Ovary (tissue), 3 donors: ENCODE results near the gene ATRN.

Source experiments
- POLR2A ChIP-seq: fragments of 450-650 bp; IDR thresholded peaks from one replicate; pipeline ENCODE4 v1.6.1; 2017; ENCODE audit warnings: antibody characterized with exemption, mild to moderate bottlenecking, moderate library complexity
- TF ChIP-seq, protein P1 (sequence below), 3 donors: fragments of 450-650 bp in 2 of 3; fragments of 200-600 bp in 1 of 3; IDR thresholded peaks; one replicate each; pipeline versions ENCODE4 v1.5.1 to v1.8.0; 2016 to 2022; ENCODE audit warnings: antibody characterized with exemption in 3 of 3, mild to moderate bottlenecking in 1 of 3
- donor health status: DM: no; HTN: no; CAD: no.

DNA sequence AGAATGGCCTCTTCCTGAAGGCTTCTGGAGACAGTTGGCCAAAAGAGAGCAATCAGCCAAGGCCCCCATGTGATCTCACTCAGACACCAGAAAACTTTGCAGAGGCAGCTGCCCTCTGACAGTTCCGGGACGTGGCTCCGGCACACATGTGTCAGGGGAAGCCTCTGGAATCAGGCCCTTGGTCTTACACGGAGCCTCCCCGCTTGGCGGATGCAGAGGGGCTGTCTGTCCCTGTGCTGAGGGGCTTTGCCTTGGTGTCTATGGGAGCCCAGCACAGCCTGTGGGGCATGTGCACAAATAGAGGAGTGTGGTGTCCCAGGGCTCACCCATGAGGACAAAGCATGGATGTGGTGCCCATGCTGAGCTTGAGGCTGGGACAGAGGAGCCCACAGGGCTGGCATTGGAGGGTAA lies 227.8 kb downstream of the ATRN start:
- TF ChIP-seq, protein P1, sequence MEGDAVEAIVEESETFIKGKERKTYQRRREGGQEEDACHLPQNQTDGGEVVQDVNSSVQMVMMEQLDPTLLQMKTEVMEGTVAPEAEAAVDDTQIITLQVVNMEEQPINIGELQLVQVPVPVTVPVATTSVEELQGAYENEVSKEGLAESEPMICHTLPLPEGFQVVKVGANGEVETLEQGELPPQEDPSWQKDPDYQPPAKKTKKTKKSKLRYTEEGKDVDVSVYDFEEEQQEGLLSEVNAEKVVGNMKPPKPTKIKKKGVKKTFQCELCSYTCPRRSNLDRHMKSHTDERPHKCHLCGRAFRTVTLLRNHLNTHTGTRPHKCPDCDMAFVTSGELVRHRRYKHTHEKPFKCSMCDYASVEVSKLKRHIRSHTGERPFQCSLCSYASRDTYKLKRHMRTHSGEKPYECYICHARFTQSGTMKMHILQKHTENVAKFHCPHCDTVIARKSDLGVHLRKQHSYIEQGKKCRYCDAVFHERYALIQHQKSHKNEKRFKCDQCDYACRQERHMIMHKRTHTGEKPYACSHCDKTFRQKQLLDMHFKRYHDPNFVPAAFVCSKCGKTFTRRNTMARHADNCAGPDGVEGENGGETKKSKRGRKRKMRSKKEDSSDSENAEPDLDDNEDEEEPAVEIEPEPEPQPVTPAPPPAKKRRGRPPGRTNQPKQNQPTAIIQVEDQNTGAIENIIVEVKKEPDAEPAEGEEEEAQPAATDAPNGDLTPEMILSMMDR (IDR thresholded peaks at IDR 0.05), result no peak
- no peak for TF ChIP-seq POLR2A
